Sigmoid colon (tissue), 4 donors: Measurements from ENCODE around the gene ZNF157.

Source experiments
- POLR2AphosphoS5 ChIP-seq, 4 donors: sonication (generic); formaldehyde crosslinking; IDR thresholded peaks; one replicate each; pipeline ENCODE4 v1.6.1; 2017; ENCODE audit warnings: antibody characterized with exemption in 4 of 4
- TF ChIP-seq, protein P1 (sequence below), 4 experiments: fragments of 450-650 bp in 3 of 4; fragments of 200-600 bp in 1 of 4; IDR thresholded peaks; one replicate each; pipeline ENCODE4 v1.5.1; 2016 to 2019; ENCODE audit warnings: antibody characterized with exemption in 4 of 4, mild to moderate bottlenecking in 3 of 4, moderate library complexity in 2 of 4

DNA sequence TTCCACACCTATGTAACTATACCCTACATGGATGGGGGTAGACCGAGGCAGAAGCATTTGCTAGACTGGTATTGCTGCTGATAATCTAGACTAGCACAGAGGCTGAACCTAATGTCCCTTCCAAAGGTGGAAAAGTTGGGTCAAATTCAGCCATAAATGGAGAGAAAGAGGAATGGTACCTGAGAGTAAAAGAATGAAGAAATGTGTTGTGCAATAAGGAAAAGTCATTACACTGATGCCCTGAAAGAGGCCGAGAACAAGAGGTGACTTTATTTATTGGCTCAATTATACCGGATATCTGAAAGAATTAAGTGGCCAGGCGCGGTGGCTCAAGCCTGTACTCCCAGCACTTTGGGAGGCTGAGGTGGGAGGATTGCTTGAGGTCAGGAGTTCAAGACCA lies 60.5 kb downstream of the ZNF157 start:
- no peak for TF ChIP-seq POLR2AphosphoS5 (IDR thresholded peaks at IDR 0.05)
- TF ChIP-seq, protein P1, sequence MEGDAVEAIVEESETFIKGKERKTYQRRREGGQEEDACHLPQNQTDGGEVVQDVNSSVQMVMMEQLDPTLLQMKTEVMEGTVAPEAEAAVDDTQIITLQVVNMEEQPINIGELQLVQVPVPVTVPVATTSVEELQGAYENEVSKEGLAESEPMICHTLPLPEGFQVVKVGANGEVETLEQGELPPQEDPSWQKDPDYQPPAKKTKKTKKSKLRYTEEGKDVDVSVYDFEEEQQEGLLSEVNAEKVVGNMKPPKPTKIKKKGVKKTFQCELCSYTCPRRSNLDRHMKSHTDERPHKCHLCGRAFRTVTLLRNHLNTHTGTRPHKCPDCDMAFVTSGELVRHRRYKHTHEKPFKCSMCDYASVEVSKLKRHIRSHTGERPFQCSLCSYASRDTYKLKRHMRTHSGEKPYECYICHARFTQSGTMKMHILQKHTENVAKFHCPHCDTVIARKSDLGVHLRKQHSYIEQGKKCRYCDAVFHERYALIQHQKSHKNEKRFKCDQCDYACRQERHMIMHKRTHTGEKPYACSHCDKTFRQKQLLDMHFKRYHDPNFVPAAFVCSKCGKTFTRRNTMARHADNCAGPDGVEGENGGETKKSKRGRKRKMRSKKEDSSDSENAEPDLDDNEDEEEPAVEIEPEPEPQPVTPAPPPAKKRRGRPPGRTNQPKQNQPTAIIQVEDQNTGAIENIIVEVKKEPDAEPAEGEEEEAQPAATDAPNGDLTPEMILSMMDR (IDR thresholded peaks at IDR 0.05) = no peak
